Endothelial cell of umbilical vein (primary cell): ENCODE measurements around the gene LYRM7.

ENCODE experiments used
- EZH2 ChIP-seq: IDR thresholded peaks from 2 replicates; pipeline ENCODE4 v1.6.1; 2012; ENCODE audit warnings: borderline replicate concordance, low read depth, mild to moderate bottlenecking, moderate library complexity, low read length, inconsistent platforms; ENCODE audit not compliant: severe bottlenecking
- MYC ChIP-seq: IDR thresholded peaks from one replicate; pipeline ENCODE4 v1.6.1; 2011; ENCODE audit warnings: mild to moderate bottlenecking, low read depth, low read length
- POLR2A ChIP-seq: IDR thresholded peaks from 2 replicates; pipeline ENCODE4 v1.6.1; 2012; ENCODE audit warnings: low read depth, mild to moderate bottlenecking, control low read depth, low read length
- POLR2AphosphoS5 ChIP-seq: IDR thresholded peaks from 2 replicates; pipeline ENCODE4 v1.6.1; 2012; ENCODE audit warnings: low read depth, mild to moderate bottlenecking, control low read depth, low read length, moderate library complexity; ENCODE audit not compliant: insufficient read depth
- TF ChIP-seq, protein P1 (sequence below), 2 donors: IDR thresholded peaks; 1 replicate in 1 of 2; 2 replicates in 1 of 2; pipeline ENCODE4 v1.5.1; 2011; ENCODE audit warnings: low read length in 2 of 2, mild to moderate bottlenecking in 2 of 2, moderate library complexity in 2 of 2, control low read depth in 1 of 2, inconsistent platforms in 1 of 2, low read depth in 1 of 2; ENCODE audit not compliant: insufficient read depth in 1 of 2; ENCODE audit errors: extremely low read depth in 1 of 2
- TF ChIP-seq, protein P2 (sequence below): IDR thresholded peaks from 2 replicates; pipeline ENCODE4 v1.6.1; 2011; ENCODE audit not compliant: insufficient read depth, insufficient read length

DNA sequence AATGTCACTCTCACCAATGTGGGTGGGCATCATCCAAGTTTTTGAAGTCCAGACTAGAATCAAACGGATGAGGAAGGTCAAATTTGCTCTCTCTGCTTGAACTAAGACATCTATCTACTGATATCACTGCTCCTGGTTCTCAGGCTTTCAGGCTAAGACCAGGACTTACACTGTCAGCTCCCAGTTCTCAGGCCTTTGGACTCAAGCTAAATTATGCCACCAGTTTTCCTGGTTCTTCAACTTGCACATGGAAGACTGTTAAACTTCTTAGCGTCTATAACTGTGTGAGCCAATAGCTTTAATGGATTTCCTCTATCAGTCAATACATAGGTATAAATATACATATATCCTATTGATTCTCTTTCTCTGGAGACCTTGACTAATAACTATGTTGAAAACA, 35.3 kb downstream of the LYRM7 start:
- TF ChIP-seq POLR2AphosphoS5, result no peak
- TF ChIP-seq POLR2A, result no peak
- TF ChIP-seq, protein P1, sequence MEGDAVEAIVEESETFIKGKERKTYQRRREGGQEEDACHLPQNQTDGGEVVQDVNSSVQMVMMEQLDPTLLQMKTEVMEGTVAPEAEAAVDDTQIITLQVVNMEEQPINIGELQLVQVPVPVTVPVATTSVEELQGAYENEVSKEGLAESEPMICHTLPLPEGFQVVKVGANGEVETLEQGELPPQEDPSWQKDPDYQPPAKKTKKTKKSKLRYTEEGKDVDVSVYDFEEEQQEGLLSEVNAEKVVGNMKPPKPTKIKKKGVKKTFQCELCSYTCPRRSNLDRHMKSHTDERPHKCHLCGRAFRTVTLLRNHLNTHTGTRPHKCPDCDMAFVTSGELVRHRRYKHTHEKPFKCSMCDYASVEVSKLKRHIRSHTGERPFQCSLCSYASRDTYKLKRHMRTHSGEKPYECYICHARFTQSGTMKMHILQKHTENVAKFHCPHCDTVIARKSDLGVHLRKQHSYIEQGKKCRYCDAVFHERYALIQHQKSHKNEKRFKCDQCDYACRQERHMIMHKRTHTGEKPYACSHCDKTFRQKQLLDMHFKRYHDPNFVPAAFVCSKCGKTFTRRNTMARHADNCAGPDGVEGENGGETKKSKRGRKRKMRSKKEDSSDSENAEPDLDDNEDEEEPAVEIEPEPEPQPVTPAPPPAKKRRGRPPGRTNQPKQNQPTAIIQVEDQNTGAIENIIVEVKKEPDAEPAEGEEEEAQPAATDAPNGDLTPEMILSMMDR (IDR thresholded peaks at IDR 0.05; ENCODE audit: extremely low read depth in 1 of 2, insufficient read depth in 1 of 2, low read depth in 1 of 2, low read length in 2 of 2), result no peak
- TF ChIP-seq, protein P2, sequence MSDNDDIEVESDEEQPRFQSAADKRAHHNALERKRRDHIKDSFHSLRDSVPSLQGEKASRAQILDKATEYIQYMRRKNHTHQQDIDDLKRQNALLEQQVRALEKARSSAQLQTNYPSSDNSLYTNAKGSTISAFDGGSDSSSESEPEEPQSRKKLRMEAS, result no peak
- TF ChIP-seq MYC, result no peak
- TF ChIP-seq EZH2, result no peak
